Measurements from ENCODE around the gene B3GAT1.

Gene B3GAT1

DNA sequence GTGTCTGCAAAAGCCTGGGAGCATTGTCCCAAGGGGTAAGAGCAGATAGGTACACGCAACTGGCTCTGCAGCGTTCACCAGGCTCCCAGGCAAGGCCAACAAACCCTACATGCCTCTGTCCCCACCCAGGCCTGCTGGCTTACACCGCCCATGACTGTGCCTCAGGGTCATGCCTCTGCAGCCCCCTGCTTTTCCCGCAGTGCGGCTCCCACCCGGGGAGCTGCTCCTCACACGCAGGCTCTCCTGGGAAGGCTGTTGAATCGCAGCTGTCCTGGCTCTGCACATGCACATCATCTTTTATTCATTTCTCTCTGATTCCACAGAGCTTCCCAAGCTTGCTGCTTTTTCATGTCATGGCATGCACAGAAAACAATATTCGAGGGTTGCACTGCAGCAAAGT, 29.2 kb upstream of the B3GAT1 start:
- DNase-seq = no peak

GRCh38 chr11:134440851-134441250, 28.8 kb upstream of the B3GAT1 start:
- DNase-seq = no peak

DNA sequence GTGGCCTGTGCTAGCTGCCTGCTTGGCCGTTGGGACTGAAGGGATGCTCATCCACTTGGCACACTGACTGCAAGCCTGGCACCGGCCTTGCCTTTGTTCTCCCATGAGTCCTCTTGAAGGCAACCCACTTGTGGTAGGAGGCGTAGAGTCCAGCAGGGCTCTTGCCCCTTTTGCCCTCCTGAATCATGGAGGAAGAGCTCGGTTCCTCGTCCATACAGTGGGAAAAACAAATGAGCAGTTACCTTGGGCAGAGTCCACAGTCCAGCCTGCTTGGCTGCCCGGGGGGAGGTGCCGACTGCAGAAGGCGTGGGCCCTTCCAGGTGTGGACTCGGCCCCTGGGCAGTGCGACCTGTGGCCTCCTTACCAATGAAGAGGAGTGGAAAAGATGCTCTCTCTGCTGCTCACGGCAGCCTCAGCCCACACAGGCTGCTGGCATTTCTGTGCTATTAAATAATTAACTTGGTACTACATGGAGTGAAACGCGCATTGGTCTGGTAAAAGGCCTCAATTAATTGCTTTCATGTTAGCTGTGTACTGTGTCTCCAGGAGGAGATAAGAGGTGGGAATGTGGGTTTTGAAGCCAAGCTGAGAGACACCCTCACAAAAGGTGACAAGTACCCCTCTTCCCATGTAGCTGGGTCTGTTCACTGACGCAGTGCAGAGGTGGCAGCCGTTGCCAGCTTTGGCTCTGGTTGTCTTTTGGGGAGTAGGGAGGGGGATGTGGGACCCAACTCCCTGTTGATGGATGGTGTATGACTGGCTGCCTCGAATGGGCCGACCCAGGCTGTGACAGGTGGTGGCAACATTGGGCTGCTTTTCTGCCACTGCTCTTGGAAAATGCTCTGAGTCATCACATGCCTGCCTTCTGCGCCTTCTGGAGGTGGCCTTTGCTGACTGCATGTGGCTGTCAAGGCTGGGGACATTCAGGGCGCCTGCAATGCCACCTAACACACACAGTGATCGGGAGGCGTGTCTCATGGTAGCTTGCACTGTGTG, 26.8 kb upstream of the B3GAT1 start:
- no peak for DNase-seq

DNA sequence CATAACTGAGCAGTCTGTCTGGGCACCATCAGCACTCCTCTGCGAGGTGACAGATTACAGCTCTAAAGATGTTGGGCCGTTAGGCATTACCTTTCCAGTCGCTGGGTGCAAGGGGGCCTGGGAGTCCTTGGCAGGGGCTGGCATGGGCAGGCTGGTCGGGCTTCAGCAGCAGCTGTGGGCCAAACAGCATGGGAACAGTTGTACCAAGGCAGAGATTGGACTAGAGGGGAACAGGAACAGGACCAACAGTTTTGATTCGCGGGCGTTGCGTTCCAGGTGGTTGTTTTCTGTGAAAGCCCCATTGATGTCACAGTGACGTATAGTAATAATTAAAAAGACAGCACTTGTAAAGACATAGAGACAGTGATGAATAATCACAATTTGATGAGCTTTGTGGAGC, 25.8 kb upstream of the B3GAT1 start:
- DNase-seq = no peak

- no peak for DNase-seq
These were observed 24.7 kb upstream of the B3GAT1 start for GRCh38 chr11:134436781-134437180.

GRCh38 chr11:134433806-134434205, 21.8 kb upstream of the B3GAT1 start:
- DNase-seq = no peak

GRCh38 chr11:134433251-134433650, 21.2 kb upstream of the B3GAT1 start:
- DNase-seq = no peak

DNA sequence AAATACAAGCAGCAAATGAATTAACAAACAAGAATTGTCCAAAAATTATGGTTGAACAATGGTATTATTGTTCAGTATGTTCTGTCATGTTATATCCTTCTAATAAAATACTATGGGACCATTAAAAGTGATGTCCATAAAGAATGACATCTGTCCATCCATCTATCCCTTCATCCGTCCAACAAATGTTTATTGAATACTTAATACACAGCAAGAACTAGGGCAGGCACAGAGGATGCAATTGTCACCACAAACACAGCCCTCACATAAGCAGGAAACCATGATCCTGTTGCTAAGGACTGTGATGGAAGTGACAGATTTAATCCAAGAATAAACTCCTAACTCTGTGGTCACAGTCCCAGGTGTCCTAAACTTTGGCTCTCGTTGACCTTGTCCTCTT, 20.7 kb upstream of the B3GAT1 start:
- DNase-seq = no peak

GRCh38 chr11:134429106-134429505, 17.1 kb upstream of the B3GAT1 start:
- DNase-seq = no peak

DNA sequence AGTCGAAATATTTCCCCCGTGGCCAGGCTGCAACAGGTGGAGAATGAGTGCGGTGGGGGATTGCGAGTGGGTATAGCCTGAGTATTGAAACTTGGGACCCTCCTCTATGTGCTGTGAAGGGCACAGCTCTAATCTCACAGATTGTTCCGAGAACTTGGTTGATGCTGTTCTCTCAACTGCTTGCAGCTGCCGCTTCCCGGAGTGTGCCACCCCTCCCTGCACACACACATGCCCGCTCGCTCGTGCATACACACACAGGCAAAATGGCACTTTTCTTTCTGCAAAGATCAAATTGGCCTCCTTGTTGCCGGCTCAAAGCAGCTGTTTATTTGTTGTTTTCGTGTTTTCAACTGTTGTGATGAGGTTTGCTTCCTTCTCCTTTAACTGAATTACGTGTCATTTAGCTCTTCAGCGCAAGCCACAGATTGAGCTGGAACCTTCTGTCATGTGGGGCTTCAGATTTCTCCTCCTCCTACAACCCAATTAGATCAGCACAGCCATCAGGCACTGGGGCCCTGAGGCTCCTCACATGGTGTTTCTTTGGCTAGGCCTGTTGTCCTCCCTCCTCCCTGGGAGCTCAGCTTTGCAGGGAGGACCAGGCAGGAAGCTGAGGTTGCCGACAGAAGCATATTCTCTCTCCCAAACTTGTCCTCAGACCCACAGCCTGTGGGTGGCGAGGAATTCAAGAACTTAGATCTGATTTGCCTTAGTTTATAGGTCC, 13.9 kb upstream of the B3GAT1 start:
- no peak for DNase-seq

DNA sequence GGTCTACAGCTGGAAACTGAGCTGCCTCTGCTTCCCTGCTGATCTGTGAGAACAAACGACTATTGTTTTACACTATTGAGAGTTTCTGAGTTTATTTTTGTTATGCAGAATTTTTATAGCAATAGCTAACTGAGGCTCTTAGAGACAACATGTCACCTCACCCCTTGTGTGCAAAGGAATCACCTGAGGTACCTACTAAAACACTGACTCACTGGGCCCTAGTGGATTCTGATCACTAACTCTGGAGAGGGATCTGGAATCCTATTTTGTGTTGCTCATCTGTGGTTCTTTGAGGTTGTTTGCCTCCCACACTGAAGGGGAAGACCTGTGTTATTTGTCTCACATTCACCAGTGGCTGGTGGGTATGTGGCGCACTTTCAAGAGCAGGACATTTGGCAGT, 13.4 kb upstream of the B3GAT1 start:
- no peak for DNase-seq

GRCh38 chr11:134423106-134423505, 11.1 kb upstream of the B3GAT1 start:
- DNase-seq = no peak

DNA sequence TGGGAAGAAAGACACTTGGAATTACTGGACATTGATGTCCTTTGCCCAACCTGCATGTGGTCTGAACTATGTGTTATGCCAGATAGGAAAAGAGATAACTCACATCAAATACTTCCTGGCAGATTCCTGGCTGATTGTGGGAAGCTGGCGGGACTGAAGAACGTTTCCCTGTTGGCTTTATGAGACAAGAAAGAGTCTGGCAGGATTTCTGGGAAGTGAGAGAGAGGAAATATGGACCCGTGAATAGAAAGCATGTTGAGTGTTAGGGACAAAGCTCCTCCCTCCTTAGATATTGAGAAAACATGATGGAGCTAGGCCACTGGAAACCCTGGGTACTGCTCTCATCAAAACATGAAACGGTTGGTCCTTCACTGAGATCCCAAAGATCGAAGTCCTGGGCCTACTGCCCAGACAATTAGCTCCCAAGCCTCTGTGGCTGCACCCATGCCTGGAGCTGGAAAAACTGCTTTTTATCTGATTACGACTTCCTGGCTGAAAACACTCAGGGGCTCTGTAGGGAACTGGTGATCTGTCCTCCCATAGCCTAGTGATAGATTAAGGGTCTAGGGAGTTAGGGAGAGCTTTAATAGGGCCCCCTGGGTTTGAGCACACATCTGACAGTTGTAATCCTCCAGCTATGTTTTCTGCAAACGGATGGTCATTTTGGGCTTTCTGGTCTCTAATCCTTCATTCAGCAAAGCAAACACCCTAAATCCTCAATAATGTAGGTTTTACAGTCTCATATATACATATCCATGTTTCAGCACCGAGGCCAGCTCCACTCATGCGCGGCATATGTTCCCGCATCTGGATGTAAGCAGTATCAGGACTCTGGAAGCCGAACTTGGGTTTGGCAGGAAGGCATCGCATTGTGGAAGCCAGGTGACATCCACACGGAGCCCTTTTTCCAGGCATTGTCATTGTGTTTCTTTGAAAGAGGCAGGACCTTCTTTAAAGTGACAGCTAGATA, 6.1 kb upstream of the B3GAT1 start:
- no peak for DNase-seq

- no peak for DNase-seq
These were observed 4.7 kb upstream of the B3GAT1 start for GRCh38 chr11:134416726-134417125.

GRCh38 chr11:134414766-134415765, 3.0 kb upstream of the B3GAT1 start:
- no peak for DNase-seq

DNA sequence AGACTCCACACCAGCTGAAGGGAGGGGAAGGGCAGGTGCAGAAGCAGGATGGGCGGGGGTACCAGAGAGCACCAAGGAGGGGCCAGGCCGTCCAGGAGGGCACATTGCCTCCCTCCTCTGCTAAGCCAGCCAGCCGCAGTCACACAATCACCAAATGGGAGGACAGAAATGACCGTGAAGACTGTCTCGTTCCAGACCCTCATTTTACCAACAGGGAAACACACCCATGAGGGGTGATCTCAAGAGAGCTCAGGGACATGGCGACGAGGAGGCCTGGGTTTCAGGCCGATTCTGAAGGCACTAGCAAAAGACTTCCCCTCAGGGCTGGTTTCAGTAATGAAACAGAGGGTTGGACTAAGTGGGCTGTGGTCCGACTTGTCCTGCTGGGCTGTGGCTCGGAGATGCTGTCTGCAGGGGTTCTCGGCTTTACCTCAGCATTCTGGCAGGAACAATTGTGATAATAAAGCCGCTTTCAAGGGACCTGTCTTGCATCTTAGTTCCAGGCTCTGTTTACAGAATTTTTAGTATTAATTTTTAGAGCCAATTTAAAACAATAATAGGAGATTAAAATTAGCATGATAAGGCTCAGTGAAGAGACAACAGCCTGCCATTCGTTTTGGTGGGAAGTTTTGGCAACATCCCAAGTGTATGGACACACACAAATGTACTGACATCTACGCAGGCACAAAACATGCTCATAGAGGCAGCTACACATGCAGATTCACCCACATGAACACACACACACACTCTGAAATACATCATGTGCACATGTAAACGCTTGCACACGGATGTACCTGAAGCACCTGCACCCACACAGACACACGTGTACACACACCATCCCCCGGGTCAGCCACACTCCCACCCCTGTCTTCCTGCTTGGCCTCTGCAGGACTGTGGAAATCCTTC, 2.0 kb upstream of the B3GAT1 start:
- no peak for DNase-seq

DNA sequence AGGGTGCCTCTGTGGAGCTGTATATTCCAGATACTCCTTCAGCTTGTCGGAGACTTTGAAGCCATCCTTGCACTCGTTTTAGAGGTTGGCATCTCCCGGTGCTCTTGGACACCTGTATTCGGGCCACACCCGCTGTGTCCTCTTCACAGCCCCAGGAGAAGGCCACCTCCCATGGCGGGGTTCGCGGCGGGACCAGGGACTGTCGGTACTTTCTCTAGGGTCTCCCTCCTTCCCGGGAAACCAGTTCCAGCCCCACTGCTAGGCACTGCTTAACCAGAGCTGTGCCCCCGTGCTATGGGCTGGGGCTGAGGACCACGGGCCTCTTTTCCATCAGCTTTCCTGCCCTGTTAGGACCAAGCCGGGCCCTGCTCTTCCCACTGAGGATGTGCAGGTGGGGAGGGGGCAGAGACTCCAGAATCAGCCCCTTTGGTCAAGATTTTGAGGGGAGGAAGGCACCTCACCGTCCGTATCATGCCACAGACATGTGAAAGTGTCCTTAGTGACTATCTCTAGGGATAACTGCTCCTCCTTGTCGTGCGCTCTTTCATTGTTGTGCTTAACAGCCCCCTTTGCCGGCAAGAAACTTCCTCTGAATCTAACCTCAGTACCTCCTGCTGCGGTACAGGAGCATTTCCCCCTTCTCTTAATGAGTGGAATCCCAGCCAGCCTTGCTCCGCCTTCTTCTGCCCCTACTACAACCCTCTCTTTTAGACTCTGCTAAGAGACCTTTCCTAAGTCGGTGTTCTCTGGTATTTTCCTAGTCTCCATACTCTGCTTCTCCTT, 1.2 kb upstream of the B3GAT1 start:
- DNase-seq = no peak

GRCh38 chr11:134410766-134411165, 1.3 kb downstream of the B3GAT1 start:
- DNase-seq = no peak

GRCh38 chr11:134409552-134410429, 2.3 kb downstream of the B3GAT1 start:
- no peak for DNase-seq
